Measurements from ENCODE around the gene FBXW7. TPM values are rescaled to one million over a fixed set of nuclear protein-coding genes. Genes with fewer than 3 reads are reported as not detected.

FBXW7 gene
- total and polyA plus RNA-seq, 2 donors (not counting 1 experiment from before 2014, with no cell fraction given) = 23.0 to 125 TPM

GRCh38 chr4:152308951-152309350 lies 226.9 kb downstream of the FBXW7 start:
- Mint-ChIP-seq H3K27me3 (peaks cover 6% of the 10 kb centered on the region), H3K4me1 (peaks cover 3% of the 10 kb centered on the region), H3K4me3 (no peak overlapping the region), H3K27ac (no peak overlapping the region), H3K9me3 (ENCODE audit: insufficient read depth) (peaks cover 2% of the 10 kb centered on the region)
- POLR2A ChIA-PET = no interaction called here
- ATAC-seq (ENCODE audit: low read depth) (no peak), DNase-seq (no peak)
- H3K4me2 ChIP-seq (replicated peaks; ENCODE audit: low read depth, low read length, poor library complexity, severe bottlenecking) = no peak overlapping the region
- intact Hi-C loops (cut with micrococcal nuclease) = no loop called here
- H3K4me3 ChIP-seq (ENCODE audit: control extremely low read depth in 1 of 5, extremely low read depth in 1 of 5, insufficient read depth in 1 of 5, low read depth in 2 of 5, low read length in 4 of 5) = no peak overlapping the region
- CTCF ChIA-PET = no interaction called here
- H3K27me3 ChIP-seq (replicated peaks in 1 of 4; ENCODE audit: control extremely low read depth in 1 of 4, control insufficient read depth in 3 of 4, insufficient read depth in 4 of 4, low read length in 3 of 4) = no peaks in the 10 kb centered on the region
- no peaks in the 10 kb centered on the region for H3K36me3 ChIP-seq (replicated peaks in 1 of 2; ENCODE audit: control extremely low read depth in 1 of 2, control insufficient read depth in 1 of 2, extremely low read depth in 1 of 2, insufficient read depth in 2 of 2, low read length in 1 of 2)
- no peaks in the 10 kb centered on the region for H3K4me1 ChIP-seq (ENCODE audit: control insufficient read depth in 2 of 2, insufficient read depth in 2 of 2, low read length in 2 of 2)
- H2AFZ ChIP-seq (ENCODE audit: insufficient read depth, low read depth, low read length, poor library complexity, severe bottlenecking) = no peak overlapping the region
- no peaks in the 10 kb centered on the region for H3K9me3 ChIP-seq (ENCODE audit: control extremely low read depth in 1 of 3, control insufficient read depth in 2 of 3, insufficient read depth in 1 of 3, low read length in 2 of 3)
- WGBS (ENCODE audit: insufficient coverage) = 65% methylated on average over 2 of the region's 4 CpGs
- no peaks in the 10 kb centered on the region for H3K79me2 ChIP-seq (ENCODE audit: control insufficient read depth, insufficient read depth, low read length)
- H4K20me1 ChIP-seq (ENCODE audit: control insufficient read depth, insufficient read depth, low read length, poor library complexity, severe bottlenecking) = no peaks in the 10 kb centered on the region
- H3K27ac ChIP-seq (ENCODE audit: low read length in 2 of 2) = no peak overlapping the region
- H3K9ac ChIP-seq (ENCODE audit: low read length) = no peak overlapping the region
- TF ChIP-seq EZH2 (IDR thresholded peaks at IDR 0.05; ENCODE audit: borderline replicate concordance, insufficient read depth, low read depth, low read length, poor library complexity, severe bottlenecking) (no peak), CTCF (IDR thresholded peaks at IDR 0.05) (no peak)

GRCh38 chr4:152307669-152308068 lies 228.2 kb downstream of the FBXW7 start:
- 91% methylated on average over 5 of the region's 8 CpGs for WGBS (ENCODE audit: insufficient coverage)

More at GRCh38 chr4:152307669-152308068, 228.2 kb downstream of the FBXW7 start:
- no peak overlapping the region for H3K27ac ChIP-seq (ENCODE audit: low read length in 2 of 2)
- H3K36me3 ChIP-seq (replicated peaks in 1 of 2; ENCODE audit: control extremely low read depth in 1 of 2, control insufficient read depth in 1 of 2, extremely low read depth in 1 of 2, insufficient read depth in 2 of 2, low read length in 1 of 2) = no peaks in the 10 kb centered on the region
- H2AFZ ChIP-seq (ENCODE audit: insufficient read depth, low read depth, low read length, poor library complexity, severe bottlenecking) = no peak overlapping the region
- no peak overlapping the region for H3K4me2 ChIP-seq (replicated peaks; ENCODE audit: low read depth, low read length, poor library complexity, severe bottlenecking)
- peaks cover 3% of the 10 kb centered on the region for H3K4me1 Mint-ChIP-seq
- DNase-seq = no peak
- TF ChIP-seq CTCF (IDR thresholded peaks at IDR 0.05) (no peak), EZH2 (IDR thresholded peaks at IDR 0.05; ENCODE audit: borderline replicate concordance, insufficient read depth, low read depth, low read length, poor library complexity, severe bottlenecking) (no peak)
- H3K27ac Mint-ChIP-seq = no peak overlapping the region
- H3K4me1 ChIP-seq (ENCODE audit: control insufficient read depth in 2 of 2, insufficient read depth in 2 of 2, low read length in 2 of 2) = no peaks in the 10 kb centered on the region
- intact Hi-C loops (cut with micrococcal nuclease) = no loop called here
- peaks cover 2% of the 10 kb centered on the region for H3K9me3 Mint-ChIP-seq (ENCODE audit: insufficient read depth)
- no peak overlapping the region for H3K4me3 Mint-ChIP-seq
- no peaks in the 10 kb centered on the region for H4K20me1 ChIP-seq (ENCODE audit: control insufficient read depth, insufficient read depth, low read length, poor library complexity, severe bottlenecking)
- H3K4me3 ChIP-seq (ENCODE audit: control extremely low read depth in 1 of 5, extremely low read depth in 1 of 5, insufficient read depth in 1 of 5, low read depth in 2 of 5, low read length in 4 of 5) = no peak overlapping the region
- no peak for ATAC-seq (ENCODE audit: low read depth)
- no peak overlapping the region for H3K9ac ChIP-seq (ENCODE audit: low read length)
- H3K27me3 ChIP-seq (replicated peaks in 1 of 4; ENCODE audit: control extremely low read depth in 1 of 4, control insufficient read depth in 3 of 4, insufficient read depth in 4 of 4, low read length in 3 of 4) = no peaks in the 10 kb centered on the region
- POLR2A ChIA-PET = no interaction called here
- H3K79me2 ChIP-seq (ENCODE audit: control insufficient read depth, insufficient read depth, low read length) = no peaks in the 10 kb centered on the region
- peaks cover 6% of the 10 kb centered on the region for H3K27me3 Mint-ChIP-seq
- CTCF ChIA-PET = no interaction called here
- no peaks in the 10 kb centered on the region for H3K9me3 ChIP-seq (ENCODE audit: control extremely low read depth in 1 of 3, control insufficient read depth in 2 of 3, insufficient read depth in 1 of 3, low read length in 2 of 3)
